Measurements from ENCODE around the gene CYP2C8. TPM values are rescaled to one million over a fixed set of nuclear protein-coding genes. Genes with fewer than 3 reads are reported as not detected.
"Not testable (repeated sequence)": the region's sequence is repeated elsewhere in the genome, so short reads cannot be mapped to it uniquely, and the experiment has no call there.

Gene CYP2C8
- total RNA-seq: 40.3 TPM

- DNase-seq (ENCODE audit: low spot score): no peak
These were observed at the start of gene CYP2C8 for GRCh38 chr10:95069286-95069685. Gene CYP2C8, minus strand, starts transcription at chr10:95069497. Its CDS starts 95 bp downstream, at chr10:95069402.

- no peak for DNase-seq (ENCODE audit: low spot score)
These were observed 47.6 kb upstream of the CYP2C8 start for GRCh38 chr10:95116869-95117269.

- DNase-seq (ENCODE audit: low spot score): not testable (repeated sequence)
These were observed 41.5 kb upstream of the CYP2C8 start for GRCh38 chr10:95110823-95111222.

- DNase-seq (ENCODE audit: low spot score): peak; percentile 25
These were observed 28.5 kb upstream of the CYP2C8 start for GRCh38 chr10:95097805-95098204.

GRCh38 chr10:95096143-95096542 lies 26.8 kb upstream of the CYP2C8 start:
- DNase-seq (ENCODE audit: low spot score): no peak

GRCh38 chr10:95079626-95080025 lies 10.3 kb upstream of the CYP2C8 start:
- DNase-seq (ENCODE audit: low spot score): not testable (repeated sequence)

- DNase-seq (ENCODE audit: low spot score): no peak
These were observed 8.3 kb upstream of the CYP2C8 start for GRCh38 chr10:95077556-95077955.

GRCh38 chr10:95071107-95071660 lies 1.9 kb upstream of the CYP2C8 start:
- peak; percentile 42 for DNase-seq (ENCODE audit: low spot score)

- not testable (repeated sequence) for DNase-seq (ENCODE audit: low spot score)
These were observed 5.2 kb downstream of the CYP2C8 start for GRCh38 chr10:95064125-95064524.

GRCh38 chr10:95056744-95057363 lies 12.4 kb downstream of the CYP2C8 start:
- no peak for DNase-seq (ENCODE audit: low spot score)

GRCh38 chr10:95049919-95050318 lies 19.4 kb downstream of the CYP2C8 start:
- DNase-seq (ENCODE audit: low spot score): no peak

GRCh38 chr10:95048206-95048605 lies 21.1 kb downstream of the CYP2C8 start:
- DNase-seq (ENCODE audit: low spot score): no peak

GRCh38 chr10:95039281-95039680 lies 30.0 kb downstream of the CYP2C8 start:
- DNase-seq (ENCODE audit: low spot score): no peak

GRCh38 chr10:95035332-95036295 lies 33.7 kb downstream of the CYP2C8 start:
- no peak for DNase-seq (ENCODE audit: low spot score)

GRCh38 chr10:95034401-95034800 lies 34.9 kb downstream of the CYP2C8 start:
- DNase-seq (ENCODE audit: low spot score): no peak

GRCh38 chr10:95031656-95032055 lies 37.6 kb downstream of the CYP2C8 start:
- no peak for DNase-seq (ENCODE audit: low spot score)

GRCh38 chr10:95026461-95026860 lies 42.8 kb downstream of the CYP2C8 start:
- DNase-seq (ENCODE audit: low spot score): no peak

GRCh38 chr10:94997741-94998174 lies 71.5 kb downstream of the CYP2C8 start:
- no peak for DNase-seq (ENCODE audit: low spot score)

- DNase-seq (ENCODE audit: low spot score): no peak
These were observed 76.5 kb downstream of the CYP2C8 start for GRCh38 chr10:94992811-94993210.

- peak; percentile 22 for DNase-seq (ENCODE audit: low spot score)
These were observed 77.9 kb downstream of the CYP2C8 start for GRCh38 chr10:94991243-94991888.

- DNase-seq (ENCODE audit: low spot score): no peak
These were observed 80.1 kb downstream of the CYP2C8 start for GRCh38 chr10:94989192-94989591.
